Measurements from ENCODE around the gene DUSP22. TPM values are rescaled to one million over a fixed set of nuclear protein-coding genes. Genes with fewer than 3 reads are reported as not detected.

DUSP22 gene
- total and polyA plus RNA-seq, 2 donors (not counting 1 experiment from before 2014, with no cell fraction given) = 10.9 to 13.7 TPM

- H3K9me3 ChIP-seq (ENCODE audit: control insufficient read depth, insufficient read depth, low read depth, low read length) = no peaks in the 10 kb centered on the region
- no peaks in the 10 kb centered on the region for H3K36me3 ChIP-seq (ENCODE audit: control insufficient read depth, insufficient read depth, low read length)
- DNase-seq (ENCODE audit: low read depth in 2 of 2) = no peak
- H3K79me2 ChIP-seq (ENCODE audit: control insufficient read depth, insufficient read depth, low read length) = no peaks in the 10 kb centered on the region
- no peak overlapping the region for H3K4me2 ChIP-seq (ENCODE audit: extremely low read depth, insufficient read depth, low read length)
- no peaks in the 10 kb centered on the region for H4K20me1 ChIP-seq (ENCODE audit: control insufficient read depth, extremely low read depth, insufficient read depth, low read length)
- no peak overlapping the region for H3K27ac ChIP-seq (ENCODE audit: insufficient read depth, low read length)
- H3K4me1 ChIP-seq (ENCODE audit: control insufficient read depth, extremely low read depth, insufficient read depth, low read length) = no peaks in the 10 kb centered on the region
- no peak overlapping the region for H2AFZ ChIP-seq (ENCODE audit: low read length)
- TF ChIP-seq CTCF (conservative IDR thresholded peaks at IDR 0.05 in 1 of 2, IDR thresholded peaks at IDR 0.05 in 1 of 2; ENCODE audit: low read depth in 1 of 2, low read length in 2 of 2) (no peak), EZH2 (IDR thresholded peaks at IDR 0.05; ENCODE audit: low read length, missing control alignments) (no peak)
- H3K9ac ChIP-seq (ENCODE audit: insufficient read depth, low read length) = no peak overlapping the region
- H3K4me3 ChIP-seq (replicated peaks in 1 of 4; ENCODE audit: control extremely low read depth in 1 of 4, insufficient read depth in 1 of 4, low read depth in 3 of 4, low read length in 4 of 4) = no peak overlapping the region
- H3K27me3 ChIP-seq (ENCODE audit: control insufficient read depth, insufficient read depth, low read length) = no peaks in the 10 kb centered on the region
These were observed 60.2 kb downstream of the DUSP22 start for GRCh38 chr6:352474-352873.

- Histone ChIP-seq H3K9me3 (ENCODE audit: control insufficient read depth, insufficient read depth, low read depth, low read length) (no peaks in the 10 kb centered on the region), H3K79me2 (ENCODE audit: control insufficient read depth, insufficient read depth, low read length) (no peaks in the 10 kb centered on the region), H3K4me1 (ENCODE audit: control insufficient read depth, extremely low read depth, insufficient read depth, low read length) (no peaks in the 10 kb centered on the region), H3K9ac (ENCODE audit: insufficient read depth, low read length) (no peak overlapping the region), H3K27ac (ENCODE audit: insufficient read depth, low read length) (no peak overlapping the region), H3K4me3 (replicated peaks in 1 of 4; ENCODE audit: control extremely low read depth in 1 of 4, insufficient read depth in 1 of 4, low read depth in 3 of 4, low read length in 4 of 4) (no peak overlapping the region), H4K20me1 (ENCODE audit: control insufficient read depth, extremely low read depth, insufficient read depth, low read length) (no peaks in the 10 kb centered on the region), H3K27me3 (ENCODE audit: control insufficient read depth, insufficient read depth, low read length) (no peaks in the 10 kb centered on the region), H2AFZ (ENCODE audit: low read length) (no peak overlapping the region), H3K36me3 (ENCODE audit: control insufficient read depth, insufficient read depth, low read length) (no peaks in the 10 kb centered on the region), H3K4me2 (ENCODE audit: extremely low read depth, insufficient read depth, low read length) (no peak overlapping the region)
- TF ChIP-seq CTCF (conservative IDR thresholded peaks at IDR 0.05 in 1 of 2, IDR thresholded peaks at IDR 0.05 in 1 of 2; ENCODE audit: low read depth in 1 of 2, low read length in 2 of 2) = no peak
- no peak for TF ChIP-seq EZH2 (IDR thresholded peaks at IDR 0.05; ENCODE audit: low read length, missing control alignments)
- no peak for DNase-seq (ENCODE audit: low read depth in 2 of 2)
These were observed 60.7 kb downstream of the DUSP22 start for GRCh38 chr6:352896-353470.

- Histone ChIP-seq H4K20me1 (ENCODE audit: control insufficient read depth, extremely low read depth, insufficient read depth, low read length) (no peaks in the 10 kb centered on the region), H3K4me2 (ENCODE audit: extremely low read depth, insufficient read depth, low read length) (no peak overlapping the region), H3K36me3 (ENCODE audit: control insufficient read depth, insufficient read depth, low read length) (no peaks in the 10 kb centered on the region), H3K79me2 (ENCODE audit: control insufficient read depth, insufficient read depth, low read length) (no peaks in the 10 kb centered on the region), H3K27me3 (ENCODE audit: control insufficient read depth, insufficient read depth, low read length) (no peaks in the 10 kb centered on the region), H3K9ac (ENCODE audit: insufficient read depth, low read length) (no peak overlapping the region), H3K27ac (ENCODE audit: insufficient read depth, low read length) (no peak overlapping the region), H3K4me1 (ENCODE audit: control insufficient read depth, extremely low read depth, insufficient read depth, low read length) (no peaks in the 10 kb centered on the region), H2AFZ (ENCODE audit: low read length) (no peak overlapping the region), H3K9me3 (ENCODE audit: control insufficient read depth, insufficient read depth, low read depth, low read length) (no peaks in the 10 kb centered on the region), H3K4me3 (replicated peaks in 1 of 4; ENCODE audit: control extremely low read depth in 1 of 4, insufficient read depth in 1 of 4, low read depth in 3 of 4, low read length in 4 of 4) (no peak overlapping the region)
- no peak for DNase-seq (ENCODE audit: low read depth in 2 of 2)
- TF ChIP-seq CTCF (conservative IDR thresholded peaks at IDR 0.05 in 1 of 2, IDR thresholded peaks at IDR 0.05 in 1 of 2; ENCODE audit: low read depth in 1 of 2, low read length in 2 of 2) (no peak), EZH2 (IDR thresholded peaks at IDR 0.05; ENCODE audit: low read length, missing control alignments) (no peak)
These were observed 61.6 kb downstream of the DUSP22 start for GRCh38 chr6:353642-354614.
